ENCODE measurements around the gene CCDC117.
"Not testable (repeated sequence)": the region's sequence is repeated elsewhere in the genome, so short reads cannot be mapped to it uniquely, and the experiment has no call there.

CCDC117 gene, protein sequence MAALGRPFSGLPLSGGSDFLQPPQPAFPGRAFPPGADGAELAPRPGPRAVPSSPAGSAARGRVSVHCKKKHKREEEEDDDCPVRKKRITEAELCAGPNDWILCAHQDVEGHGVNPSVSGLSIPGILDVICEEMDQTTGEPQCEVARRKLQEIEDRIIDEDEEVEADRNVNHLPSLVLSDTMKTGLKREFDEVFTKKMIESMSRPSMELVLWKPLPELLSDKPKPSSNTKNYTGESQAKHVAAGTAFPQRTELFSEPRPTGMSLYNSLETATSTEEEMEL

DNA sequence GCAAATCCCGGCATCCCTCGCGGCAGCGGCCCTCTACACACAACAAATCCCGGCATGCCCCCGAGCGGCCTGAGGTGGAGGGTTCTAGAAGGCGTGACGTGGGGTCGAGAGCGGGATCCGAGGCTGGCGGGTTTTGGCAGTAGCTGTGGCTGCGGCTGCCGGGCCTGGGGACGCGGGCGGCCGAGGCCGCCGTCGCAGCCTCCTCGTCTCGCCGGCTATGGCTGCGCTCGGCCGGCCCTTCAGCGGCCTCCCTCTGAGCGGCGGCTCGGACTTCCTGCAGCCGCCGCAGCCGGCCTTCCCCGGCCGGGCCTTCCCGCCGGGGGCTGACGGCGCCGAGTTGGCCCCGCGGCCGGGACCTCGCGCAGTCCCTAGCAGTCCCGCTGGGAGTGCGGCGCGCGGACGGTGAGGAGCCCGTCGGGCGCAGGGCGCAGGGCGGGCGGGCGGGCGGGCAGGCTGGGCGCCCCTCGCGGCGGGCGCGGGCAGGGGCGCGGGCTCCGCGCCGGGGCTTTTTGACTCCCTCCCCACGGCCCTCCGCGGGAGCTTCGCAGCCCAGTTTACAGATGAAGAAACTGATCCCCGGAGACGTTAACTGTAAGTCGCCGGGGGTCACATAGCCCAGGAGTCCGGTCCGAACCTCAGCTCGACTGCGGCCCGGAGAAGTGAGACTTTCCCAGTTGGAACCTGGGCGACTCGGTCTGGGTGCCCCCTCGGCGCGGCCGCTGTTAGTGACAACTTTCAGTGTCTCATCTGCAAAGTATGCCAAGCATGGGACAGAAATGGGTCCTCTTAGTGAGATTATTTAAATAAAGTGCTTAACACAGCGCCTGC, at the start of gene CCDC117:
TSS of gene CCDC117 (plus strand) at position 63 of the 828 bp plus-strand sequence. CDS start at position 218, 155 bp downstream.
- peak; percentile 90 for DNase-seq

DNA sequence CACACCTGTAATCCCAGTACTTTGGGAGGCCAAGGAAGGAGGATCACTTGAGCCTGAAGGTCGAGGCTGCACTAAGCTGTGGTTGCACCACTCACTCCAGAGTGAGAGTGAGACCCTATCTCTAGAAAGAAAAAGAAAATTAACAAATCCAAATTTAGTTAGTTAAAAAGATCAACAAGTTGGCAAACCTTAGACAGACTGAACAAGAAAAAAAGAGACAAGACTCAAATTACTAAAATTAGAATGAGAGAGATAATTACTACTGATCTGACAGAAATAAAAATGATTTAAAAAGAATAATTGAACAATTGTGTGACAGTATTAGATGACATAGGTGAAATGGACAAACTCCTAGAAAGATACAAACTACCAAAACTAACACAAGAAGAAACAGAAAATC, 44.5 kb upstream of the CCDC117 start:
- no peak for DNase-seq

DNA sequence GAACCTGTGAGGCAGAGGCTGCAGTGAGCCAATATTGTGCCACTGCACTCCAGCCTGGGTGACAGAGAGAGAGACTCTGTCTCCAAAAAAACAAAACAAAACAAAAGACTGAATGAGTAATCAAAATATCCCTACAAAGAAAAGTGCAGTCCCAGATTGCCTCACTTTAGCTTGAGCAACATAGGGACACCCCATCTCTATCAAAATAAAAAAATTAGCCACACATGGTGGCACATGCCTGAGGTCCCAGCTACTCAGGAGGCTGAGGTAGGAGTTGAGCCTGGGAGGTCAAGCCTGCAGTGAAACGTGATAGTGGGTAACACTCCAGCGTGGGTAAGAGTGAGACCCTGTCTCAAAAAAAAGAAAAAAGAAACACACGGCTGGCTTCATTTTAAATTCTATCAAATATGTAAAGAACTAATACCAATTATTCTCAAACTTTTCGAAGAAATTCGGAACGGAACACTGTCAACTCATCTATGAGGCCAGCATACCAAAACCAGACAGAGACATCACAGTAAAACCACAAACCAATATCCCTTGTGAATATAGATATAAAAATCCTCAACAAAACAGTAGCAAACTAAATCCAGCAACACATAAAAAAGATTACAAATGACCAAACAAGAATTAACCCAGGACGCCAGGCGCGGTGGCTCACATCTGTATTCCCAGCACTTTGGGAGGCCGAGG, 43.7 kb upstream of the CCDC117 start:
- DNase-seq: no peak

DNA sequence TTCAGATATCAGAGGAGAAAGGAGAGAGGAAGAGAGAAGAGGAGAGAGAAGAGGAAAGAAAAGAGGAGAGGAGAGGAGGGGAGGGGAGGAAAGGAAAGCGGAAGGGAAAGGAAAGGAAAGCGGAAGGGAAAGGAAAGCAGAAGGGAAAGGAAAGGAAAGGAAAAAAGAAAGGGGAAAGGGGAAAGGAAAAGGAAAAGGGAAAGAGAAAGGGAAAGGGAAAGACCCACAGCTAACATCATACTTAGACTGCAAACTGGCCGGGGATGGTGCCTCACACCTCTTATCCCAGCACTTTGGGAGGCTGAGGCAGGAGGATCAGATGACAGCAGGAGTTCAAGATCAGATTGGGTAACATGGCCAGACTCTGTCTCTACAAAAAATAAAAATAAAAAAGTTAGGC, 42.3 kb upstream of the CCDC117 start:
- no peak for DNase-seq

DNA sequence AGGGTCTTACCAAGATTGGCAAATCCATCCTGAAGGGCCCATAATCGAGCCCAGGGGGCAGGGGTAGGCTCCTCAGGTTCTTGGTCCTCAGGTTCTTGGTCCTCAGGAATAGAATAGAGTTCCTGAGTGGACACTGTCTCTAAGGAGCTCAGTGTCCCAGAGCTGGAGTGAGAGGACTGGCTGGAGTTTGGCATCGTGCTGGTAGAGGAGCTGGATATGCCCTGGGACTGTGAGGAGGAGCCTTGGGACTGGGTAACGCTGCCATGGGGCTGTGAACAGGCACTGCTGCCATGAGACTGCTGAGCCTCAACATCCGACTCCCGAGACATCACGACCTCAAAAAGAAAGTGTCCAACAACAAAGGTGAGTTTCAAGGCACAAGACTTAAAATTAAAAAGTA, 38.1 kb upstream of the CCDC117 start:
- no peak for DNase-seq

DNA sequence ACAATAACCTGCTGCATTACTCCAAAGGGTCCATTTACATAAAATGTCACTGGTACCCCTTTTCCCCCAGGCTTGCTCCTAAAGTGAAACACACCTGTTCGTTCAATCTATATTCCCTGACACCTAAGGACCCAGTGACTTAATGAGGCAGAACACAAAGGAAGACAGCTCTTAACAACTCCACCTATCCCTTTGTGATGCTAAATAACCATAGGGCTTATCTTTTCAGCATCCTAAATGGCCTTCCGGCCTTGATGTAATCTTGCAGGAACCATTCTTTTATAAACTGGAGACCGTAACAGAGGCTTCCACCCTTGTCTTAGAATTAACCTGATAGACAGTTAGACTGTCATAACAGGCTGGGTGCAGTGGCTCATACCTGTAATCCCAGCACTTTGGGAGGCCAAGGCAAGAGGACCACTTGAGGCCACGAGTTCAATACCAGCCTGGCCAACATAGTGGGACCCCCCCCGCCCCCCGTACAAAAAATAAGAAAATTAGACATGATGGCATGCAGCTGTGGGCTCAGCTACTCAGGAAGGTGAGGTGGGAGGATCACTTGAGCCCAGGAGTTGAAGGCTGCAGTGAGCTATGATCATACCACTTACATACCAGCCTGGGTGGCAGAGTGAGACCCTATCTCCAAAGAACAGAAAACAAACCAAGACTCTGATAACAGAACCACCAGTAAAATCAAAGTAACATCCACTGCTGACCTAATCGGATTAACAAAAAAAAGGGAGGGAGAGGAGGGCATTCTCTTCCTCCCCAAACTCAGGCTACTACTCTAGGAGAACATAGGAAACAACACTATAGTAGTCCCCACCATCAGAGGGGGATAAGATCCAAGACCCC, 36.0 kb upstream of the CCDC117 start:
- no peak for DNase-seq

DNA sequence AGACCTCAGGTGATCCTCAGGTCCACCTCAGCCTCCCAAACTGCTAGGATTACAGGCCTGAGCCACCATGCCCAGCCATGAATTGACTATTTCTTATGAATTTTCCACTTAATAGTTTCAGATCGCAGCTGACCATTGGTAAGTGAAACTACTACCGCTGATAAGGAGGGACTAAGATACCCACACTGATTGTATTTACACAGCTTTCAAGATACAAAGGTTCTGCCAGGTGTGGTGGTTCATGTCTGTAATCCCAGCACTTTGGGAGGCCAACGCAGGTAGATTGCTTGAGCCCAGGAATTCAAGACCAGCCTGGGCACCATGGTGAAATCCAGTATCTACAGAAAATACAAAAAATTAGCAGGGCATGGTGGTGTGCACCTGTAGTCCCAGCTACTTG, 34.8 kb upstream of the CCDC117 start:
- no peak for DNase-seq

DNA sequence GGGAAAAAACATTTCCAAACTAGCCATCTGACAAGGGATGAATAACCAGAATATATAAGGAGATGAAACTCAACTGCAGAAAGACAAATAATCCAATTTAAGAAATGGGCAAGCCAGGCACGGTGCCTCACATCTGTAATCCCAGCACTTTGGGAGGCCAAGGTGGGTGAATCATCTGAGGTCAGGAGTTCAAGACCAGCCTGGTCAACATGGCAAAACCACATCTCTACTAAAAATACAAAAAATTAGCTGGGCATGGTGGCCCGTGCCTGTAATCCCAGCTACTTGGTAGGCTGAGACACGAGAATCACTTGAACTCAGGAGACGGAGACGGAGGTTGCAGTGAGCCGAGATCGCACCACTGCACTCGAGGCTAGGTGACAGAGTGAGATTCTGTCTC, 33.6 kb upstream of the CCDC117 start:
- not testable (repeated sequence) for DNase-seq

DNA sequence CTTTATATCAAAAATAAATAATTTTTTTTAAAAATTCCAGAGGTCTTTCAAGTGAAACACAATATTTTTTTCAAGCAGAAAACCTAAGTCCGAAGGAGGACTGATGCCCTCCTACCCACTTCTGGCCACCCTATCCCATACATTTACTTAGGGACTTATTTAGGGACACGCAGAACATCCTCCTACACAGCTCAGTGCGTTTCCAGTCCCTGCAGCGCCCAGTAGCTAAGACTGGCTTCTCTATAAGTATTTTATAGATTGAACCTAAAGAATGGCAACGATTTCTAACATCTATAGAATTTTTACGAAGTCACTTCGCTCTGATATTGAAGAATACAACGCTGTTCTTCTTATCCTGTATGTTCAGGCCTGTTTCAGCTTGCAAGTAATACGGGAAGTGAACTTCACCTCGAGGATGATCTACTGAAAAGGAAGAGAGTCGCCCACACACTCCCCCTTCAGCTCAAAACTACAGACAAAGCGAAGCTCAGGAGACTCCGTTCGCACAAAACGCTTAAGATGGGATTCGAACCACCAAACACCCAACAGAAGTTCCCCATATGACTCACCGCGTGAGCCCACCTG, 31.2 kb upstream of the CCDC117 start:
- DNase-seq: no peak

DNA sequence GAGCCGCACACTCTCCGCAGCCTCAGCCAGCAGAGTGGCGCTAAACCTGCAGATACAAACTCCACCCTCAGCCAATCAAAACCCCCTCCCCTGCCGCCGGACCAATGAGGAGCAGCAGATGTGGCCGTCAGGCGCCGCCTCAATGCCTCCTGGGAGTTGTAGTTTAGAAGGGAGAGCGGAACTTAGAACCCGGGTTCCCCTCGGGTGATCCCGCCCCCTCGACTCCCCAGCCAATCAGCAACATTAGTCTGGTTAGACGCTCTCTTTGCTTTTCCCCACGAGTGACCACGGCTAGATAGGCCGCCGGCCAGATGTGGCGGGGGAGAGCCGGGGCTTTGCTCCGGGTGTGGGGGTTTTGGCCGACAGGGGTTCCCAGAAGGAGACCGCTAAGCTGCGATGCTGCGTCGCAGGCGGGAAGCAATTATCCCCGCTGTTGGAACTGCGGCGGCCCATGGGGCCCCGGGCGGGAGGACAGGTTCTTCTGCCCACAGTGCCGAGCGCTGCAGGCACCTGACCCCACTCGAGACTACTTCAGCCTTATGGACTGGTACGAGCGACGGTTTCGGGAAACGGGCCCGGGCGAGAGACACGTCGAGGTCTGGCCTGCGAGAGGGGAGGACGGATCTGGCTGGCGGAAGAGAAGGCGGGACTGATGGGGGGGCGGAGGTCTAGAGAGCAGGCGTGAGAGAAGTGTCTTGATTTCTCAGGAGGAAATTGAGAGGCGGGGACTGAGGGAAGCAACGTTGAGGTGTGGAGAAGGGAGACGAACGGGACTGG, 30.5 kb upstream of the CCDC117 start, which contains the start of the genes CHEK2 and HSCB:
TSS of gene CHEK2 (minus strand) at position 36 of the 777 bp plus-strand sequence. CDS start 7,099 bp downstream, outside the sequence.
TSS of gene HSCB (plus strand) at position 255 of the 777 bp plus-strand sequence. CDS start at position 312, 57 bp downstream.
- peak; percentile 96 for DNase-seq

DNA sequence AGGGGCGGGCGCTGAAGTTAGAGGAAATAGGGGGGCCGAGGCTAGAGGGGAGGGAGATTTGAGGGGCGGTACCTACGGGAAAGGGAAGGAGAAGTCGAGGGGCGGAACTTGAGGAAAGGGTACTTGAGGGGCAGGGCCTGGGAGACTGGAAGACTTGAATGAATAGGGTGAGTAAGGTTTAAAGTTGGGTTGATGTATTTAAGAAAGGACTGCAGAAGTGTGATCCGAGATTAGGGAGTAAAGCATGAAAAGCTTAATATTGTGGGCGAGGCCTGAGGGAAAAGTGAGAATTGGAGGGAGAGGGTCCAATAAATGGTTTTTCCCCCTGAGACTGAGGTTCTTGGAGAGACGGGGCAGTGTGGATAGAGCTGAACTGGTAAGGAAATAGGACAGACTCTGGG, 29.9 kb upstream of the CCDC117 start:
- no peak for DNase-seq

DNA sequence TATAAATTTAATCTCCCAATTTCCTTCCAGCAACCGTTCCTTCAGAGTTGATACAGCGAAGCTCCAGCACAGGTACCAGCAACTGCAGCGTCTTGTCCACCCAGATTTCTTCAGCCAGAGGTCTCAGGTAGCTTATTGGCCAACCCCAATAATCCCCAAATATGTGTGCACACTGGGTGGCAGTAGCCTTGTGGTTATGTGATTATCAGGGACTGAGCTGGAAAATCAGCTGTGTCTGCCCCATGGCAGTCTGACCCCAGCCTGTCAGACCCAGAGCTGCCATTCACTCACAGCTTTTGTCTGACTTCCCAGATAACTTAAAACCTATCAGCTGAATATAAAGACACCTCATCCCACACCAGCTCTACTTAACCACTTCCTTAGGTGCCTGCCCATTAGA, 28.6 kb upstream of the CCDC117 start:
- no peak for DNase-seq

DNA sequence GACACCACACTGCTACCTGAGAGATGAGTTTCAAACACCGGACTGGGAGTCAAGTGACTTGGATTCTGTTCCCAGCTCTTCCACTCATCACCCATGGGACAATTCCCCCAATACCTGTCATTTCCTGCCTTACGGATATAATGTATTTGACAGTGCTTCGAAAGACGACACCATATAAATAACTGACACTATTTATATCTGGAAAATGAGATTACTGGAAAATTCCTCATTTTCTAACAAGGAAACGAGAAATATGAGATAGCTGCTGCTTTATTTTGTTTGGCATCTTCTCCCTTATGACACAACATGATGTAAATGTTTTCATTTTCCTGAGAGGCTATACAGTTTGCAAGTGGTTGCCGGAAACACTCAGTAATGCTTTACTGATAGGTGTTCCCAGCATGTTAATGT, 22.0 kb upstream of the CCDC117 start:
- DNase-seq: no peak

DNA sequence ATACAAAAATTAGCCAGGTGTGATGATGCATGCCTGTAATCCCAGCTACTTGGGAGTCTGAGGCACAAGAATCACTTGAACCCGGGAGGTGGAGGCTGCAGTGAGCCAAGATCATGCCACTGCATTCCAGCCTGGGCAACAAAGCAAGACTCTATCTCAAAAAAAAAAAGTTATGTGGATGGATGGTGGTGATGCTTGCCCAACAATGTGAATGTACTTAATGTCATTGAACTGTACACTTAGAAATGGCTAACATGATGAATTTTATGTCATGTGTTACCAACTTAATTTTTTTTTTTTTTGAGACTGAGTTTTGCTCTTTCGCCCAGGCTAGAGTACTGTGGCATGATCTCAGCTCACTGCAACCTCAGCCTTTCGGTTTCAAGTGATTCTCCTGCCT, 18.0 kb upstream of the CCDC117 start:
- DNase-seq: not testable (repeated sequence)

DNA sequence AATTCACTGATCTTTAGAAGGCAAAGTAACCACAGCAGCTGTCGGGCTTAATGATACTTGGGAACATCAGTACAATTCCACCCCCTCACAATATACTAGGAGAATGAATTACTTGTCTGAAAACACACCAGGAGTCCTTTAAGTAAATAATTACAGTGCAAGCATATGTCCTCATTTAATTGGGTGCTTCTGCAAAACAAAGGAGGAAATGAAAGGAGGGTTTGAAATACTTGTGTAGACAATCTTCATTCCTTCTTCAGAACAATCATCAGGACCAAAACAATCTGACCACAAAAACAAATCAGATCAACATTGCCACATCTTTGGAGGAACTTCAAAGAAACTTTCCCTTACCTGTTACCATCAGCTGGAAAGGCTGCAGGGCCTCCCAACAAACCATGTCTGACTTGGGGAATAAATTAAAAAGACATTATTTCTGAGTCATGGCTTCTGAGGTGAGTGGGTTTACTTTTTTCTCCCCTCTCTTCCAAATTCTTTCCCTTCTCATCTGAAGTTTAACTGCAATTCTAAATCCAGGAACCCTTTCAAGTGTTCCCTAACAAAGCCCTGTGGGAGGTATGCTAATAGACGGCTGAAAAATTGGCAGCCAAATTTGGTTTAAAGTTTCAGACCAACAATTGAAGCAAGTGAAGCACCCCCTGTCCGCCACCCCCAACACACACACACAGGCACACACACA, 12.5 kb upstream of the CCDC117 start:
- DNase-seq: peak; percentile 6

DNA sequence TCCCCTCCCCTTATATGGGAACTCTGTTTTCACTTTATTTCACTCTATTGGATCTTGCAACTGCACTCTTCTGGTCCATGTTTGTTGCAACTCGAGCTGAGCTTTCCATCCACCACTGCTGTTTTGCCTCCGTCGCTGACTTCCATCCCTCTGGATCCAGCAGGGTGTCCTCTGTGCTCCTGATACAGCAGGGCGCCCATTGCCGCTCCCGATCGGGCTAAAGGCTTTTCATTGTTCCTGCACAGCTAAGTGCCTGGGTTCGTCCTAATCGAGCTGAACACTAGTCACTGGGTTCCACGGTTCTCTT, 11.1 kb upstream of the CCDC117 start:
- no peak for DNase-seq

DNA sequence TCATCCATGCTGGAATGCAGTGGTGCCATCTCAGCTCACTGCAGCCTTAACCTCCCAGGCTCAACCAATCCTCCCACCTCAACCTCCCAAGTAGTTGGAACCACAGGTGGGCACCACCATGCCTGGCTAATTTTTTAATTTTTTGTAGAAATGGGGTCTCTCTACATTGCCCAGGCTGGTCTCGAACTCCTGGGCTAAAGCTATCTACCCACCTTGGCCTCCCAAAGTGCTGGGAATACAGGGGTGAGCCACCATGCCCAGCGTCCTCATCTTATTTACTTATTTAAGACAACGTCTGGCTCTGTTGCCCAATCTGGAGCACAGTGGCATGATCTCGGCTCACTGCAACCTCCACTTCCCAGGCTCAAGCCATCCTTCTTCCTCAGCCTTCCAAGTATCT, 10.5 kb upstream of the CCDC117 start:
- DNase-seq: not testable (repeated sequence)

DNA sequence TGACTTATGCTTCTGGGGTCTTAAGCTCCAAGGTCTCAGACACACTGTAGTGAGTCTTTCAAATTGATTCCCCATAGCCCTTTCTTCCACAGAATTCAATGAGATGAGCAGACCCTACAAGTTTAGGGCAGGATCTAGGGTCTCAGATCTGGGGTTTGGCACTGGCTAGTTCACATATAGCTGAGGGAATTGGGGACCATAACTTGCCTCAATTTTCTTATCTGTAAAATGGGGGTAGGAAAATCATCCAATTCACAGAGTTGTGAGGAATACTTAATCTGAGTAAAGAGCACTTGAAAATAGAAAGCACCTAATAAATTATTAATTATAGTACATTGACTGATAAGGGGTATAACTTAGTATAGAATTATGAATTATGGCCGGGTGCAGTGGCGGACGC, 5.9 kb upstream of the CCDC117 start:
- DNase-seq: no peak

DNA sequence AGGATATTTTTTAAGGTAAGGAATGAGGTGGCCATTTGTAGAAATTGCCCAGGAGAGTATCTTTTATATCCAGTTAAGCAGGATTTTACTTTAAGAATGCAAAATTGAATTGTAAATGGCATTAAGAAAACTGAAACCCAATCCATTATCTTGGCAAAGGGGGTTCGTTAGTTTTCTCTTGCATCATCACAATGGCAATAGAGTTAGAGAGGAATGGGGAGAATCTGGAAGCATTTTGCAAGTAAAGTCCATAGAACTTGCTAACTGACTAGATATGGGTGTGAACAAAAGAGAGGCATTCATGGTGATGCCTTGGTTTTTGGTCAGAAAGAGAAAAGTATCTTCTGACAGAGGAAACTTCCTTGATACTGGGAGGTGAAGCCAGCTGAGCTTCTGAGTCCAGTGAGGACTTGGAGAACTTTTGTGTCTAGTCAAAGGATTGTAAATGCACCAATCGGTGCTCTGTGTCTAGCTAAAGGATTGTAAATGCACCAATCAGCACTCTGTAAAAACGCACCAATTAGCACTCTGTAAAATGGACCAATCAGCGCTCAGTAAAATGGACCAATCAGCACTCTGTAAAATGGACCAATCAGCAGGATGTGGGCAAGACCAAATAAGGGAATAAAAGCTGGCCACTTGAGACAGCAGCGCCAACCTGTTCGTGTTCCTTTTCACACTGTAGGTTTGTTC, 3.6 kb upstream of the CCDC117 start:
- no peak for DNase-seq

DNA sequence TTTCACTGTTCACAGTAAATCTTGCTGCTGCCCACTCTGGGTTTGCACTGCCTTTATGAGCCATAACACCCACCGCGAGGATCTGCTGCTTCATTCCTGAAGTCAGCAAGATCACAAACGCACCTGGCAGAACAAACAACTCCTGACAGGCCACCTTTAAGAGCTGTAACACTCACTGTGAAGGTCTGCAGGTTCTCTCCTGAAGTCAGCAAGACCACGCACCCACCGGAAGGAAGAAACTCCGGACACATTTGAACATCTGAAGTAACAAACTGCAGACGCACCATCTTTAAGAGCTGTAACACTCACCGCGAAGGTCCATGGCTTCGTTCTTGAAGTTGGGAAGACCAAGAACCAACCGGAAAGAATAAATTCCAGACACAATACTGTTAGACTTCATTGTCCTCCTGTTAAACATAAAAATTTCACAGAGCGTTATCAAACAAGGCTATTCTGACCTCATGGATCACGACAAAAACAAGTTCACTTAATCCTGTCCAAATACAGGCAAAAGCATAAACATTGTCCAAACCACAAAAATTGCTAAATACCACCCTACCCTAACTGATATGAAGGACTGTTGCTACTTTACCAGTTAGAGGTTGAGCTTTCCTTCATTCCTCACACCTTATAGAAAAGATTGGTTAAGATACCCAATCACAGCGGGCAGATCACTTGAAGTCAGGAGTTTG, 3.0 kb upstream of the CCDC117 start:
- no peak for DNase-seq
